ENCODE results near the gene COLEC12.

COLEC12 gene

DNA sequence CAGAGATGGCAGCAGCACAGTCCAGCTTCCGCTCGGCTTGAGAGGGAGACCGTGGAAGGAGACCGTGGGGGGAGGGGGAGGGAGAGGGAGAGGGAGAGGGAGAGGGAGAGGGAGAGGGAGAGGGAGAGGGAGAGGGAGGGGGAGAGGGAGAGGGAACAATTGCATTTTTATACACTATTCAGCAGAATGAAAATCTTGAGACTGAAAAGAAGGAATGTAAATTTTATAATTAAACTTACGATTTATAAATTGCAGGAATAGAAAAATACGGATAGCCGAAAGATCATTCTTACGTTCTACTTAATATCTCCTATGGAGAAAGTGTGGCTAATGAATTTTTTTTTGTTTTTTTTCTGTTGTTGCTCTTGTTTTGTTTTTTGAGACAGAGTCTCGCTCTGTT, 12.5 kb upstream of the COLEC12 start:
- Histone ChIP-seq H3K36me3 (no peaks in the 10 kb centered on the region), H3K4me1 (no peaks in the 10 kb centered on the region), H3K9me3 (no peaks in the 10 kb centered on the region), H3K4me3 (ENCODE audit: low read depth, low read length) (no peak overlapping the region), H3K27me3 (no peaks in the 10 kb centered on the region)
- TF ChIP-seq, protein P1, sequence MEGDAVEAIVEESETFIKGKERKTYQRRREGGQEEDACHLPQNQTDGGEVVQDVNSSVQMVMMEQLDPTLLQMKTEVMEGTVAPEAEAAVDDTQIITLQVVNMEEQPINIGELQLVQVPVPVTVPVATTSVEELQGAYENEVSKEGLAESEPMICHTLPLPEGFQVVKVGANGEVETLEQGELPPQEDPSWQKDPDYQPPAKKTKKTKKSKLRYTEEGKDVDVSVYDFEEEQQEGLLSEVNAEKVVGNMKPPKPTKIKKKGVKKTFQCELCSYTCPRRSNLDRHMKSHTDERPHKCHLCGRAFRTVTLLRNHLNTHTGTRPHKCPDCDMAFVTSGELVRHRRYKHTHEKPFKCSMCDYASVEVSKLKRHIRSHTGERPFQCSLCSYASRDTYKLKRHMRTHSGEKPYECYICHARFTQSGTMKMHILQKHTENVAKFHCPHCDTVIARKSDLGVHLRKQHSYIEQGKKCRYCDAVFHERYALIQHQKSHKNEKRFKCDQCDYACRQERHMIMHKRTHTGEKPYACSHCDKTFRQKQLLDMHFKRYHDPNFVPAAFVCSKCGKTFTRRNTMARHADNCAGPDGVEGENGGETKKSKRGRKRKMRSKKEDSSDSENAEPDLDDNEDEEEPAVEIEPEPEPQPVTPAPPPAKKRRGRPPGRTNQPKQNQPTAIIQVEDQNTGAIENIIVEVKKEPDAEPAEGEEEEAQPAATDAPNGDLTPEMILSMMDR (IDR thresholded peaks at IDR 0.05; ENCODE audit: low read depth, low read length): no peak
- no peak for DNase-seq

- Histone ChIP-seq H3K27me3 (no peaks in the 10 kb centered on the region), H3K4me3 (ENCODE audit: low read depth, low read length) (no peak overlapping the region), H3K36me3 (no peaks in the 10 kb centered on the region), H3K4me1 (no peaks in the 10 kb centered on the region), H3K9me3 (no peaks in the 10 kb centered on the region)
- DNase-seq: no peak
- TF ChIP-seq, protein P1 (IDR thresholded peaks at IDR 0.05; ENCODE audit: low read depth, low read length): no peak
These were observed 8.3 kb upstream of the COLEC12 start for GRCh38 chr18:508835-509234.

- Histone ChIP-seq H3K4me1 (no peaks in the 10 kb centered on the region), H3K27me3 (no peaks in the 10 kb centered on the region), H3K9me3 (no peaks in the 10 kb centered on the region), H3K36me3 (no peaks in the 10 kb centered on the region), H3K4me3 (ENCODE audit: low read depth, low read length) (no peak overlapping the region)
- TF ChIP-seq, protein P1 (IDR thresholded peaks at IDR 0.05; ENCODE audit: low read depth, low read length): no peak
- no peak for DNase-seq
These were observed 7.1 kb upstream of the COLEC12 start for GRCh38 chr18:507636-508035.

DNA sequence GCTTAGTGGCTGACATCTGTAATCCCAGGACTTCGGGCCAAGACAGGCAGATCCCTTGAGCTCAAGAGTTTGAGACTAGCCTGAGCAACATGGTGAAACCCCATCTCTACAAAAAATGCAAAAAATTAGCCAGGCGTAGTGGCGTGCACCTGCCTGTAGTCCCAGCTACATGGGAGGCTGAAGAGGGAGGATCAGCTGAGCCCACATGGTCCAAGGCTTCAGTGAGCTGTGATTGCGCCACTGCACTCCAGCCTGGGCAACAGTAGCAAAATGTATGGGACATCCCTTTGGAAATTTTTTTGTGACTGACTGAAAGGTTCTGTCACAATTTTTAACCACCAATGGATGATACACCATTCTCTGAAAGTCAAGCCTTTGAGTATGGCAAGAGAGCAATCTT, 6.3 kb upstream of the COLEC12 start:
- no peak overlapping the region for H3K4me3 ChIP-seq (ENCODE audit: low read depth, low read length)
- H3K36me3 ChIP-seq: no peaks in the 10 kb centered on the region
- no peaks in the 10 kb centered on the region for H3K4me1 ChIP-seq
- H3K9me3 ChIP-seq: no peaks in the 10 kb centered on the region
- TF ChIP-seq, protein P1 (IDR thresholded peaks at IDR 0.05; ENCODE audit: low read depth, low read length): no peak
- no peaks in the 10 kb centered on the region for H3K27me3 ChIP-seq
- no peak for DNase-seq

DNA sequence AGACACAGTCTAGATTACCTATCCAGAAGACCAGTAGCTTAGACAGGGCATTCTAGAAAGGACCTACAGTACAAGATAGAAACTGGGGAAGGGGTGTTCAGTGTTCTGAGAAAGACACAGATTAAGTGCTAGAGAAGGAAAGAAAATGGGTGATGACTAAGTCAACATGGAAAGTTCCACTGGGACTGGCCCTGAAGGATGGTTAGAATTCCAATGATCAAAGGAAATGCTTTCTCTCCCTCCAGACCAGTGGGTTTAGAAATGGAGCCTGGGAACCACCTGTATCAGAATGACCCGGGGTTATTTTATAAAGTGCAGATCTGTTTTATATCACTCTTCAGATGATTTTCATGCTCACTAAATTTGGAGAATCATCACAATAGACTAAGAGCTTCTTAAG, 5.8 kb upstream of the COLEC12 start:
- TF ChIP-seq, protein P1 (IDR thresholded peaks at IDR 0.05; ENCODE audit: low read depth, low read length): no peak
- DNase-seq: no peak
- Histone ChIP-seq H3K9me3 (no peaks in the 10 kb centered on the region), H3K27me3 (peaks cover 2% of the 10 kb centered on the region), H3K4me1 (no peaks in the 10 kb centered on the region), H3K36me3 (no peaks in the 10 kb centered on the region), H3K4me3 (ENCODE audit: low read depth, low read length) (no peak overlapping the region)

DNA sequence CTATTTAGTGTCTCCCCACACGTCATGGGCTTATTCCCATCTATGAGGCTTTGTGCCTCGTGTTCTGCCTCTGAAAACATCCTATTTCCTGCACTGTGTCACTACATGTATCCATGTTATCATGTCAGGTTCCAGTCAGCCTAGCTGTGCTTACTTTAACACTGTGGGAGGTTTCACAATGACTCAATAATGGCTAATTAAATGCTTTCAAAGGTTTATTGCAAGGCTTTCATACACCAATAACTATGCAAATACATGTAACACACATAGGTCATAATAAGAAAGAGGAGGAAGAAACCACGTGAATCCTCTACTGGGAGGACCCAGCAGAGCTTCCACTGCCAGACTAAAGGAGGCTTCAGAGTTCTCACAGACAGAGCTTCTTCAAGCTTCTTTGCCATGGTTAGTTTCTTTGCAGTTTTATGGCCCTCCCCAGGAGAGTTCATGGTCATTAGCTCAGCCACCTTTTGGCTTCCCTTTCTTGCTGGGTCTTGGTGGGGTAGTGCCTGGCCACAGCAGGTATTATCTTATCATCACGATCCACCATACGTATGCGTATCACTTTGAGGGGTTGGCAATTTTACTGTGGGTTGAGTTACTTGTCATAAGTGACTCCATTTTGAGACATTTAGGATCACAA, 5.1 kb upstream of the COLEC12 start:
- DNase-seq: no peak

More for the DNA sequence above, 5.1 kb upstream of the COLEC12 start:
- Histone ChIP-seq H3K4me3 (ENCODE audit: low read depth, low read length) (no peak overlapping the region), H3K4me1 (no peaks in the 10 kb centered on the region), H3K9me3 (no peaks in the 10 kb centered on the region), H3K36me3 (no peaks in the 10 kb centered on the region), H3K27me3 (peaks cover 9% of the 10 kb centered on the region)
- TF ChIP-seq, protein P1 (IDR thresholded peaks at IDR 0.05; ENCODE audit: low read depth, low read length): no peak
